ENCODE measurements around the gene ACTR2. TPM values are rescaled to one million over a fixed set of nuclear protein-coding genes. Genes with fewer than 3 reads are reported as not detected.

ACTR2 gene
- total RNA-seq, 1 donor from 2014 or later = 95.3 TPM

DNA sequence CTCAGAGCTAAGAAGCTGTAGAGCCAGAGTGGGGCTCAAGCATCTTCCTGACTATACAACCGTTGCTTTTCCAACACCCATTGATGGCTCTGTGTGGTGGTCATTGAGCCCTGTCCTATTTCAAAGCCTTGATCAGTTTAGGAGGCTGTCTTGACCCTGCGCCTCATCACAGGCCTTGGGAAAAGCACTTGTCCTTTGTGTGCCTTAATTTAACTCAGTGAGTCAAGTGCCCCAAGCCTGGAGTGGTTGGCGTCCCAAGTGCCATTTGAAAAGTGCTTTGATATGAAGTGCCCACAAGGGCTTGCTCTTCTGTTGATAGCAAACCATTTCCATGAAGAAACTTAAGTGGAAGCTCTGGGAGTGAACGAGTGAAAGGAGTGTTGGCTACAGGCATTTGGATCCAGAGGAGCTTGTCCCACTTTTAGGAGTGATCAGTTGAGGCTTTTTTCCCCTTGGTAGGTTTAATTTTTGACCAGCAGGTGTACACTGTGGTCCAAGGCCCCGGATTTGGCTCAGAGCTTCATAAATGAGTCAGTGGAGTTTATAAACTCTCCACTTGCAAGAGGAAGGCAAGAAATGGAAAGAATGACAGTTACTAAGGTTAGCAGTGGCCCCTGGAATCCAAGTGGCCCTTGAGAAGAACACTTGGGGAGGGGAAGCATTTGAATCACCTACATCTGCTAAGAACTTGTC, 50.3 kb downstream of the ACTR2 start:
- TF ChIP-seq, protein P1, sequence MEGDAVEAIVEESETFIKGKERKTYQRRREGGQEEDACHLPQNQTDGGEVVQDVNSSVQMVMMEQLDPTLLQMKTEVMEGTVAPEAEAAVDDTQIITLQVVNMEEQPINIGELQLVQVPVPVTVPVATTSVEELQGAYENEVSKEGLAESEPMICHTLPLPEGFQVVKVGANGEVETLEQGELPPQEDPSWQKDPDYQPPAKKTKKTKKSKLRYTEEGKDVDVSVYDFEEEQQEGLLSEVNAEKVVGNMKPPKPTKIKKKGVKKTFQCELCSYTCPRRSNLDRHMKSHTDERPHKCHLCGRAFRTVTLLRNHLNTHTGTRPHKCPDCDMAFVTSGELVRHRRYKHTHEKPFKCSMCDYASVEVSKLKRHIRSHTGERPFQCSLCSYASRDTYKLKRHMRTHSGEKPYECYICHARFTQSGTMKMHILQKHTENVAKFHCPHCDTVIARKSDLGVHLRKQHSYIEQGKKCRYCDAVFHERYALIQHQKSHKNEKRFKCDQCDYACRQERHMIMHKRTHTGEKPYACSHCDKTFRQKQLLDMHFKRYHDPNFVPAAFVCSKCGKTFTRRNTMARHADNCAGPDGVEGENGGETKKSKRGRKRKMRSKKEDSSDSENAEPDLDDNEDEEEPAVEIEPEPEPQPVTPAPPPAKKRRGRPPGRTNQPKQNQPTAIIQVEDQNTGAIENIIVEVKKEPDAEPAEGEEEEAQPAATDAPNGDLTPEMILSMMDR (conservative IDR thresholded peaks at IDR 0.05; ENCODE audit: low read depth, low read length) = peak; percentile 11
- no peak for DNase-seq (ENCODE audit: low read depth)

GRCh38 chr2:65278531-65278981, 50.9 kb downstream of the ACTR2 start:
- no peak for DNase-seq (ENCODE audit: low read depth)
- no peak overlapping the region for H3K4me3 ChIP-seq (ENCODE audit: low read depth, low read length)
- TF ChIP-seq, protein P1 (conservative IDR thresholded peaks at IDR 0.05; ENCODE audit: low read depth, low read length) = no peak

More for the DNA sequence above, 50.3 kb downstream of the ACTR2 start:
- H3K4me3 ChIP-seq (ENCODE audit: low read depth, low read length) = no peak overlapping the region

GRCh38 chr2:65279756-65280155, 52.1 kb downstream of the ACTR2 start:
- no peak for DNase-seq (ENCODE audit: low read depth)
- no peak overlapping the region for H3K4me3 ChIP-seq (ENCODE audit: low read depth, low read length)
- TF ChIP-seq, protein P1 (conservative IDR thresholded peaks at IDR 0.05; ENCODE audit: low read depth, low read length) = no peak

DNA sequence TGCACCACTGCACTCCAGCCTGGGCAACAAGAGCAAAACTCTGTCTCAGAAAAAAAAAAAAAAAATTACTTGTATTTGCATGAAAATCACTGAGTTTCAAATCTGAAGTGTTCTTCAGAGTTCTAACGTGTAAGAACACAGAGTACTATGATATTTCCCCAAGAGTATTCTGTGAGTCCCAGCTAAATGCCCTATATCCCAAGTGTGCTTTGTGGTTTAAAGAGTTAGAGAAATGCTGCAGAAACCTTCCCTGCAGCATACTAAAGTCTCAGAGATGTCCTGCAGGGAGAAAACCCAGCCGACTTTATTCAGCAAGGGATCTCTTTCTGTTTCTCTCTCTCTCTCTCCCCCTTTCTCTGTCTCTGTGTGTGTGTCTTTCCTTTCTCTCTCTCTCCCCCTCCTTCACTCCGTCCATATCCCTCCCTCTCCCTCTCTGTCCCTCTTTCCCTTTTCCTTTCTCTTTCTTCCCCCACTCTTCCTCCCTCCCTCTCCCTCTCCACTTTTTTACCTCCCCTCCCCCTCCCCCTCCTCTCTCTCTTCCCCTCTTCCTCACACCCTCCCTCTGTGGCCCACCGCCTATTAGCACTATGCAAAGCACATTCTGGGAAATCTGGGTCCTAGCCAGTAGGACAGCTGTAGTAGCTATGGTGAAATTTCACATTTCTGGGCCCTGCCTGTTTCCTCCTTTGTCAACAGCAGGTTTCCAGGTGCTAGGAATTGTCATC, 54.2 kb downstream of the ACTR2 start:
- TF ChIP-seq, protein P1 (conservative IDR thresholded peaks at IDR 0.05; ENCODE audit: low read depth, low read length) = no peak
- no peak for DNase-seq (ENCODE audit: low read depth)
- H3K4me3 ChIP-seq (ENCODE audit: low read depth, low read length) = no peak overlapping the region

DNA sequence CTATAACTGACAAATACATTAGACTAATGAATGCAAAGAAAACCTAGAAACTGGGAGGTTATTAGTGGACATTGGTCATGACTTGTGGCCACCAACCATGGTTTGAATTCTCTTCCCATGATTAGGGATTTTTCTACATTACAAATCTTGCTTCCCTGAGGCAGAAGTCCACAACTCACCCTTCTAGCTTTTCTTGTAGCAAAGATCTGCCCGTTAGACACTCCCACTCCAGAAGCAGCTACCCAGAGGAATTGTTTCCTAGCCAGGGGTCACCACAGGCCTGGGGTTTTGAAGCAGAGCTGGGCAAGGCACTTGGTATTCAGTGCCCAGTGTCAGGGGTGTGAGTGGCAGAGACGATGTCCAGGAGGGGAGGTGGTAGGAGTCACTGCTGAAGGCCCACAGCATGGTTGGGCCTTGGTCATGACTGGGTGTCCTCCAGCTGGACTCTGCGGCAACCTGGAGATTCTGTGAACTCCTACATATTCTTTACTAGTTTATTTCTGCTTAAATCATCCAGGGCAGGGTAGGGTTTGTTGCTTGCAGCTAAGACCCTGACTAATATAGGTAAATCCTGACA, 54.9 kb downstream of the ACTR2 start:
- TF ChIP-seq, protein P1 (conservative IDR thresholded peaks at IDR 0.05; ENCODE audit: low read depth, low read length) = no peak
- no peak overlapping the region for H3K4me3 ChIP-seq (ENCODE audit: low read depth, low read length)
- DNase-seq (ENCODE audit: low read depth) = no peak

- TF ChIP-seq, protein P1 (conservative IDR thresholded peaks at IDR 0.05; ENCODE audit: low read depth, low read length) = no peak
- no peak for DNase-seq (ENCODE audit: low read depth)
- no peak overlapping the region for H3K4me3 ChIP-seq (ENCODE audit: low read depth, low read length)
Measured at GRCh38 chr2:65287364-65287763, 59.7 kb downstream of the ACTR2 start.

All from epithelial cell of proximal tubule (primary cell).